BJ (cell line): Measurements from ENCODE around the gene KLRF1. TPM values are rescaled to one million over a fixed set of nuclear protein-coding genes. Genes with fewer than 3 reads are reported as not detected.

ENCODE experiments used
- CTCF ChIA-PET: fragments of 350-600 bp; formaldehyde crosslinking; extraction: SDS; loops from one replicate; lab custom pipeline; 2021; ENCODE audit warnings: antibody characterized with exemption, inconsistent platforms; lab: Yijun Ruan, JAX
- POLR2A ChIA-PET: fragments of 300-600 bp; sonication (Branson Sonifier 250); formaldehyde crosslinking; extraction: SDS; loops from one replicate; lab custom pipeline; 2021; ENCODE audit warnings: antibody characterized with exemption; lab: Charles Lee
- DNase-seq: peaks from one replicate; pipeline ENCODE4 v3.0.0-alpha.2; 2011; ENCODE audit warnings: low read depth
- H3K27me3 ChIP-seq: 2 replicates; pipeline ENCODE4 v1.6.0; 2011; ENCODE audit warnings: low read length; ENCODE audit not compliant: control insufficient read depth, insufficient read depth
- H3K36me3 ChIP-seq: 2 replicates; pipeline ENCODE4 v1.5.1; 2011; ENCODE audit warnings: low read length; ENCODE audit not compliant: control insufficient read depth, insufficient read depth
- H3K4me3 ChIP-seq: 2 replicates; pipeline ENCODE4 v1.5.1; 2011; ENCODE audit warnings: low read depth, mild to moderate bottlenecking, control low read depth, low read length
- CTCF ChIP-seq: IDR thresholded peaks from 2 replicates; pipeline ENCODE4 v1.5.1; 2011; ENCODE audit warnings: low read depth, mild to moderate bottlenecking, control low read depth, inconsistent platforms, low read length, moderate library complexity; ENCODE audit not compliant: insufficient read depth
- polyA plus RNA-seq: library from polyadenylated mRNA; depleted of rRNA; stranded (reverse); fragments of >200 nt; gene quantifications from 2 replicates; pipeline ENCODE4 v1.2.3, GENCODE V29; 2011

The KLRF1 gene
- polyA plus RNA-seq, 1 experiment: not detected

DNA sequence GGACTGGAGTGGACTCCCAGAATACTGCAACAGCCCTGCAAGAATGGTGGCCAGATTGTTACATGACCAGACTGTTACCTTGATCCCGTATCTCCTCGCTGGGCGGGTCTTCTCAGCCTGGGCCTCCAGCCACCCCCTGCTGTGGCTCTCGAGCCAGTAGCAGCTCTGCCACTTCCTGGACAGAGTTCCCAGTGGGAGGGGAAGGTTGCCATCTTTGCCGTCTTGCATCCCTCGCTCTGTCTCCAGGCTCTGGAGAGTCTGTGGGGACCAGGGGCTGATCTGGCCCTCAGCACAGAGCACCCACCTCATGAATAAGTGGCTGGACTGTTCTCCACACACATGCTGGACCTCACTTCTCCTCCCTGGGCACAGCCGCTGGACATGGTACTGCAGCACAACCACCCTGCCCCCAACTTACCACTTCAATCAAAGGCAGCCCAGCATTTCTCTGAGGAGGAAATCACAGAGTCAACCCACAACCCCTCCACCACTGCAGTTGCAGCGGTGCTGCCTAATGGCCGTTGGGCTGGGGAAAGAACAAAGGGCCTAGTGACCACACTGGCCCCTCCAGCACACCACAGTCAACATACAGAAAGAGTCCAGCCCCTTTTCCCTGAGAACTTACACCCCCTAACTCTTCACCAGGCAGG lies 6.9 kb upstream of the KLRF1 start:
- DNase-seq: no peak
- H3K36me3 ChIP-seq: no peaks in the 10 kb centered on the region
- H3K4me3 ChIP-seq: no peak overlapping the region
- H3K27me3 ChIP-seq: no peaks in the 10 kb centered on the region
- TF ChIP-seq CTCF: no peak
- ChIA-PET CTCF (no interaction called here), POLR2A (no interaction called here)

GRCh38 chr12:9829483-9829882 lies 2.2 kb downstream of the KLRF1 start:
- ChIA-PET CTCF (interaction anchor here (2.1 kb wide), 1 partner anchor 16 kb away, joined by 9 read pairs; no protein-coding TSS in a partner anchor), POLR2A (no interaction called here)
- Histone ChIP-seq H3K36me3 (no peaks in the 10 kb centered on the region), H3K27me3 (no peaks in the 10 kb centered on the region), H3K4me3 (no peak overlapping the region)
- DNase-seq: no peak
- TF ChIP-seq CTCF: no peak

DNA sequence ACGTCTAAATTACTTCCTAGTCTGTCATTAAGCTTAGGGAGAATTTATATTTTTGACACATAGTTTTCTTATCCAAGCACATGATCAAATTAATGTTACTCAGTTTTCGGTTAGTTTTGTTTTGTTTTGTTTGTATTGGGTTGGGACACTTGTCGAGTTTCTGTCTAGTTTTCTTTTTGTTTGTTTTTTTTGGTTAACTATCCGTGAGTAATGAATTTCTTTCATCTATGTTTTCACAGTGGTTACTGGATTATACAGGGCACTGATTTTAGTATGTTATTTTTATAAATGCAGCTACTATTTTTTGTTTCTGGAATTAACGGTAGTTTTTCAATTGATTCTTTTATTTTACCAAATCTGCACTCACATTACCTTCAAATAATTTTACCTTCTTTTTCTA lies 2.7 kb downstream of the KLRF1 start:
- CTCF ChIA-PET: interaction anchor here (2.1 kb wide), 1 partner anchor 16 kb away, joined by 9 read pairs; no protein-coding TSS in a partner anchor
- no peak overlapping the region for H3K4me3 ChIP-seq

GRCh38 chr12:9831720-9832119 lies 4.4 kb downstream of the KLRF1 start:
- no peak overlapping the region for H3K4me3 ChIP-seq
- H3K27me3 ChIP-seq: no peaks in the 10 kb centered on the region
- no peaks in the 10 kb centered on the region for H3K36me3 ChIP-seq
- no peak for DNase-seq
- TF ChIP-seq CTCF: no peak
- CTCF ChIA-PET: no interaction called here
- POLR2A ChIA-PET: no interaction called here

More for the DNA sequence above, 2.7 kb downstream of the KLRF1 start:
- no peak for DNase-seq
- TF ChIP-seq CTCF: no peak
- no peaks in the 10 kb centered on the region for H3K36me3 ChIP-seq
- H3K27me3 ChIP-seq: no peaks in the 10 kb centered on the region
- POLR2A ChIA-PET: no interaction called here

- ChIA-PET POLR2A (no interaction called here), CTCF (no interaction called here)
- no peak for DNase-seq
- H3K36me3 ChIP-seq: no peaks in the 10 kb centered on the region
- no peaks in the 10 kb centered on the region for H3K27me3 ChIP-seq
- no peak overlapping the region for H3K4me3 ChIP-seq
- TF ChIP-seq CTCF: no peak
Measured at GRCh38 chr12:9843407-9843806, 16.1 kb downstream of the KLRF1 start.
